ENCODE data around the gene MTRF1L.
A peak's percentile ranks its signal among the peaks of the same experiment; 100 is the strongest.

Gene MTRF1L

DNA sequence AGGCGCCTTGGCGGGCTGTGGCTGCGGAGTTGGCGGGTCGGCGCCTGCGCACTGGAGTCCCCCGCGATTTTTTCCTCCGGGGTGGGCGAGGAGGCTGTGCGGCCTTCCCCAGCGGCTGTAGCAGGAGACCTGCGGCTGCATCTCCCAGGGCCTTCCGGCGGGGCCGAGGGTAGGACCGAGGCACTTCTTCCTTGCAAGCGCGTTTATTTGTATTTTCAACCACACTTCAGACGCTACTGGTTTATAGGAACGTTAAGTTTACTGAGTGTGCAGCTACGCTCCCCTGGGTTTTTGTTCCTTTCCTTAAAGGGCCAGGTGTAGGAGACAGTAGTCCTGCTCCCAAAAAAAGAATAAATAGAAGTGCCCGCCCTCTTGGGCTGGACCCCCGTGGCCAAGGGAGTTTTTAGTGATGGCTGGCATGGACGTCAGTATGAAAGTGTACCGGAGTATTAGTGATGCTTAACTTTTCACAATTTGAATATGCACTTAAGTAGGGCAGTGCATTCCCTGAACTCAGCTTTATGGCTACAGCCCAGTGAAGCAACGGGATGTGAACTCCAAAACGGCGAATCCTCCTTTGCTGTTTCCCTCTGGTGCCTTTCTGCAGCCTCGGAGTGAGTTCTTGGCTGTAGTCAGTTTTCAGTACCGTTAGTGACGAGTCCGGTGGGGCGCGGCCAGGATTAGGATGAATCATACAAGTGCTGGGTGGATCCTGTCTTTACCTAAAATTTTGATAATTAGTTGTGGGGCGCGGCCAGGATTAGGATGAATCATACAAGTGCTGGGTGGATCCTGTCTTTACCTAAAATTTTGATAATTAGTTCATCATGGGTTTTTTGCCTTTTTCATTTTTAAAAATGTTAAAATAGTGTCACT lies 18.6 kb downstream of the MTRF1L start:
- TF ChIP-seq EZH2phosphoT487 (IDR thresholded peaks at IDR 0.05; ENCODE audit: borderline replicate concordance, low read length): no peak
- H3K27ac ChIP-seq (ENCODE audit: low read depth, low read length): peak overlapping the region; percentile 87

DNA sequence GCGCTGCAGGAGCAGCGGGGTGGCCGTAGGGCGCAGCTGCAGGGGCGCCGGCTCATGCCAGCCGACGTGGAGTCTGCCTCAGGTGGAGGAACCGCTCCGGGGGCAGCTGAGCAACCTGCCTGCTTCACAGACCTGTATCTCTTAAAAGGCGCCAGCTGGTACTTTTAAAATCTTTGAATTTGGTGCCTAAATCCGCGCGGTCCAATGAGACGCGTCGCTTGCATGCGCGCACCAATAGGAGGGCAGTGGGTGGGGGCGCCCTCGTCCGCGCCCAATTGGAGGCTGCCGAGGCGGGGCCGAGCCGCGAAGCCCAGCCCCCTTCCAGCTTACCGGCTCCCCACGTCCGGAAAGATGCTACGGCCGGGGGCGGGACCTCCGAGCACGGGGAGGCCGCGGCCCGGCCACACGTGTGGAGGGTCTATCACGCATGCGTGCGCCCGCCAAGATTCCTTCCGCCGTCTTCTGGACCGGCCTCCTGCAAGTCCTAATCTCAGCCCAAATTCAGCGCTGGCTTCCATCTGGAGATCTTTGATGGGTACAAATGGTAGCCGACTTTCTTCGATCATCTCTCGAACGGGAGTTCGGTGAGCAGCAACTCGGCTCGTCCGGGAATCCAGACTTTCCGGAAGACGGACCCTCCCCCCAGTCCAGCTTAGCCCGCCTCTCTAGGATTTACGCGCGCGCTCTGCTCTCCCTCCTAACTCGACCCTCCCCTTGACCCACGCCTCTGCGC lies 19.4 kb downstream of the MTRF1L start, which contains the start of gene FBXO5:
Gene FBXO5, minus strand, starts transcription at position 138 of the 733 bp plus-strand sequence. Its CDS starts 82 bp downstream, at position 56.
- Histone ChIP-seq H3K4me3 (ENCODE audit: low read length) (peak within 1 kb of the TSS; percentile 81), H3K4me2 (ENCODE audit: low read length) (peak within 1 kb of the TSS; percentile 78), H3K9me3 (ENCODE audit: control insufficient read depth, insufficient read depth, low read length) (no peaks in the 10 kb centered on the region), H4K20me1 (ENCODE audit: control insufficient read depth, insufficient read depth, low read depth, low read length) (peaks cover 27% of the 10 kb centered on the region; the same call in 1 of the 2 replicates), H3F3A (ENCODE audit: control insufficient read depth, insufficient read depth) (0 out of 2 replicates have a peak, but pooled peaks cover 3% of the 10 kb centered on the region), H3K79me2 (ENCODE audit: control insufficient read depth, low read length) (peaks cover 86% of the 10 kb centered on the region), H3K27ac (ENCODE audit: low read depth, low read length) (peak within 1 kb of the TSS; percentile 87), H3K9me2 (replicated peaks; ENCODE audit: control insufficient read depth, low read length) (no peaks in the 10 kb centered on the region), H3K36me3 (ENCODE audit: control insufficient read depth, low read length) (peaks cover 82% of the 10 kb centered on the region), H3K4me1 (ENCODE audit: control insufficient read depth, low read length) (peaks cover 48% of the 10 kb centered on the region), H3K27me3 (ENCODE audit: control insufficient read depth, low read length) (no peaks in the 10 kb centered on the region)
- no peak for TF ChIP-seq EZH2phosphoT487 (IDR thresholded peaks at IDR 0.05; ENCODE audit: borderline replicate concordance, low read length)
- TF ChIP-seq, protein P1, sequence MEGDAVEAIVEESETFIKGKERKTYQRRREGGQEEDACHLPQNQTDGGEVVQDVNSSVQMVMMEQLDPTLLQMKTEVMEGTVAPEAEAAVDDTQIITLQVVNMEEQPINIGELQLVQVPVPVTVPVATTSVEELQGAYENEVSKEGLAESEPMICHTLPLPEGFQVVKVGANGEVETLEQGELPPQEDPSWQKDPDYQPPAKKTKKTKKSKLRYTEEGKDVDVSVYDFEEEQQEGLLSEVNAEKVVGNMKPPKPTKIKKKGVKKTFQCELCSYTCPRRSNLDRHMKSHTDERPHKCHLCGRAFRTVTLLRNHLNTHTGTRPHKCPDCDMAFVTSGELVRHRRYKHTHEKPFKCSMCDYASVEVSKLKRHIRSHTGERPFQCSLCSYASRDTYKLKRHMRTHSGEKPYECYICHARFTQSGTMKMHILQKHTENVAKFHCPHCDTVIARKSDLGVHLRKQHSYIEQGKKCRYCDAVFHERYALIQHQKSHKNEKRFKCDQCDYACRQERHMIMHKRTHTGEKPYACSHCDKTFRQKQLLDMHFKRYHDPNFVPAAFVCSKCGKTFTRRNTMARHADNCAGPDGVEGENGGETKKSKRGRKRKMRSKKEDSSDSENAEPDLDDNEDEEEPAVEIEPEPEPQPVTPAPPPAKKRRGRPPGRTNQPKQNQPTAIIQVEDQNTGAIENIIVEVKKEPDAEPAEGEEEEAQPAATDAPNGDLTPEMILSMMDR (IDR thresholded peaks at IDR 0.05; ENCODE audit: low read depth, low read length, poor library complexity, severe bottlenecking): no peak

More for the DNA sequence above, 18.6 kb downstream of the MTRF1L start:
- H3K36me3 ChIP-seq (ENCODE audit: control insufficient read depth, low read length): peaks cover 75% of the 10 kb centered on the region
- H3K4me3 ChIP-seq (ENCODE audit: low read length): peak overlapping the region; percentile 81
- no peaks in the 10 kb centered on the region for H3K9me2 ChIP-seq (replicated peaks; ENCODE audit: control insufficient read depth, low read length)
- no peaks in the 10 kb centered on the region for H3K27me3 ChIP-seq (ENCODE audit: control insufficient read depth, low read length)
- H4K20me1 ChIP-seq (ENCODE audit: control insufficient read depth, insufficient read depth, low read depth, low read length): peaks cover 23% of the 10 kb centered on the region; the same call in 1 of the 2 replicates
- peaks cover 78% of the 10 kb centered on the region for H3K79me2 ChIP-seq (ENCODE audit: control insufficient read depth, low read length)
- peaks cover 43% of the 10 kb centered on the region for H3K4me1 ChIP-seq (ENCODE audit: control insufficient read depth, low read length)
- H3K9me3 ChIP-seq (ENCODE audit: control insufficient read depth, insufficient read depth, low read length): no peaks in the 10 kb centered on the region
- H3K4me2 ChIP-seq (ENCODE audit: low read length): peak overlapping the region; percentile 63
- H3F3A ChIP-seq (ENCODE audit: control insufficient read depth, insufficient read depth): 0 out of 2 replicates have a peak, but pooled peaks cover 3% of the 10 kb centered on the region

DNA sequence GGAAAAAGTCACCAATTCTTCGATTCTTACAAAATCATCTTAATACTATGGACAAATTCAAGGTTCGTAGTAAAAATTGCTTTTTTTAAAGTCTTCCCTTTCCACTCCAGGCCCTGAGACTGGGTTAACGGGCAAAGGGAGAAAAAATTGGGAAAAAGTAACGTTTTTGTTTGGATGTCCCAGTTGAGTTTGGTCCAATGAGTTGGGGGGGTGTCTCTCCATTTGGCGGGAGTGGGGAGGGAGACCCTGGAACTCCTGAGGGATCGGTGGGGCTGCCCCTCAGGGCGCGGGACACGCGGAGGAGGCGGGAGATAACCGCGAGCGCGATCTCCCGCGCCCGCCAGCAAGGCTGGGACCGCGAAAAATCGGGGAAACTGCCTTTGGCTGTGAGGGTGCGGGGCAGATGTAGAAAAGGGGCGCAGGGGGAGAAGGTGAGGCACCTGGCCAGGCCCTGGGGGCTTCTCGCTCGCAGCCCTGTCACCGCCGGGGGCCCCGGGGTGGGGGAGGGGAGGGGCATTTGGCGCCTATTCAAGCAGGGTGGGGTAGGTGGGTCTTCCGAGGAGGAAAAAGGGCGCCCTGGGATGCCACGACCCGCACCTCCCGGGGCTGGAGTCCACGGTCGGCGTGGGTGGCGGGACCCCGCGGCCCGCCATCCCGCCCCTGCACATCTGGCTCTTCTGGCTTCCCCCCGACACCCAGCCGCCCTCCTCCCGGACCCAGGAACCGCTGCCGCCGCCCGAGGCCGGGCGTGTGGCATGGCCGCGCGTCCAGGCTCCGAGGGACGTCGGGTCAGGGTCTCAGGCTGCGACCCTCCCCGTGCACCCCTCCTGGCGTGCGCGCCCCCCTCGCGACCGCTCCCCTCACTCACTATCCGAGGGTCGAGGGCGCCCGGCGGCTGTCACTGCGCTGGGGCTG lies 20.3 kb downstream of the MTRF1L start:
- peaks cover 55% of the 10 kb centered on the region for H3K4me1 ChIP-seq (ENCODE audit: control insufficient read depth, low read length)
- H3K79me2 ChIP-seq (ENCODE audit: control insufficient read depth, low read length): peaks cover 94% of the 10 kb centered on the region
- H3K9me3 ChIP-seq (ENCODE audit: control insufficient read depth, insufficient read depth, low read length): no peaks in the 10 kb centered on the region
- H3K27ac ChIP-seq (ENCODE audit: low read depth, low read length): peak overlapping the region; percentile 72
- H3K4me3 ChIP-seq (ENCODE audit: low read length): peak overlapping the region; percentile 81
- no peaks in the 10 kb centered on the region for H3K9me2 ChIP-seq (replicated peaks; ENCODE audit: control insufficient read depth, low read length)
- TF ChIP-seq, protein P1 (IDR thresholded peaks at IDR 0.05; ENCODE audit: low read depth, low read length, poor library complexity, severe bottlenecking): no peak
- no peak for TF ChIP-seq EZH2phosphoT487 (IDR thresholded peaks at IDR 0.05; ENCODE audit: borderline replicate concordance, low read length)
- no peaks in the 10 kb centered on the region for H3K27me3 ChIP-seq (ENCODE audit: control insufficient read depth, low read length)
- peak overlapping the region; percentile 78 for H3K4me2 ChIP-seq (ENCODE audit: low read length)
- H4K20me1 ChIP-seq (ENCODE audit: control insufficient read depth, insufficient read depth, low read depth, low read length): peaks cover 34% of the 10 kb centered on the region
- H3F3A ChIP-seq (ENCODE audit: control insufficient read depth, insufficient read depth): 0 out of 2 replicates have a peak, but pooled peaks cover 6% of the 10 kb centered on the region
- peaks cover 89% of the 10 kb centered on the region for H3K36me3 ChIP-seq (ENCODE audit: control insufficient read depth, low read length)

Data from DOHH2 (cell line).